ENCODE measurements around the gene DGKG.

The DGKG gene

GRCh38 chr3:186317478-186317877 lies 44.6 kb downstream of the DGKG start:
- H3K27me3 ChIP-seq (ENCODE audit: insufficient read depth, low read length) = no peaks in the 10 kb centered on the region
- H3K9me3 ChIP-seq (ENCODE audit: insufficient read depth, low read depth, low read length) = no peaks in the 10 kb centered on the region
- no peaks in the 10 kb centered on the region for H3K4me1 ChIP-seq (ENCODE audit: insufficient read depth, low read length)
- H3K9ac ChIP-seq (ENCODE audit: low read depth, low read length) = no peak overlapping the region
- H3K36me3 ChIP-seq (ENCODE audit: insufficient read depth, low read length) = no peaks in the 10 kb centered on the region
- no peak overlapping the region for H3K27ac ChIP-seq (ENCODE audit: low read depth, low read length)
- 86% methylated on average over 7 of the region's 7 CpGs for WGBS
- no peak overlapping the region for H3K4me3 ChIP-seq (ENCODE audit: low read length)

GRCh38 chr3:186316666-186317260 lies 45.3 kb downstream of the DGKG start:
- no peak overlapping the region for H3K27ac ChIP-seq (ENCODE audit: low read depth, low read length)
- H3K4me1 ChIP-seq (ENCODE audit: insufficient read depth, low read length) = no peaks in the 10 kb centered on the region
- H3K9ac ChIP-seq (ENCODE audit: low read depth, low read length) = no peak overlapping the region
- WGBS = 96% methylated on average over 6 of the region's 9 CpGs
- no peaks in the 10 kb centered on the region for H3K9me3 ChIP-seq (ENCODE audit: insufficient read depth, low read depth, low read length)
- no peak overlapping the region for H3K4me3 ChIP-seq (ENCODE audit: low read length)
- H3K27me3 ChIP-seq (ENCODE audit: insufficient read depth, low read length) = no peaks in the 10 kb centered on the region
- H3K36me3 ChIP-seq (ENCODE audit: insufficient read depth, low read length) = no peaks in the 10 kb centered on the region

DNA sequence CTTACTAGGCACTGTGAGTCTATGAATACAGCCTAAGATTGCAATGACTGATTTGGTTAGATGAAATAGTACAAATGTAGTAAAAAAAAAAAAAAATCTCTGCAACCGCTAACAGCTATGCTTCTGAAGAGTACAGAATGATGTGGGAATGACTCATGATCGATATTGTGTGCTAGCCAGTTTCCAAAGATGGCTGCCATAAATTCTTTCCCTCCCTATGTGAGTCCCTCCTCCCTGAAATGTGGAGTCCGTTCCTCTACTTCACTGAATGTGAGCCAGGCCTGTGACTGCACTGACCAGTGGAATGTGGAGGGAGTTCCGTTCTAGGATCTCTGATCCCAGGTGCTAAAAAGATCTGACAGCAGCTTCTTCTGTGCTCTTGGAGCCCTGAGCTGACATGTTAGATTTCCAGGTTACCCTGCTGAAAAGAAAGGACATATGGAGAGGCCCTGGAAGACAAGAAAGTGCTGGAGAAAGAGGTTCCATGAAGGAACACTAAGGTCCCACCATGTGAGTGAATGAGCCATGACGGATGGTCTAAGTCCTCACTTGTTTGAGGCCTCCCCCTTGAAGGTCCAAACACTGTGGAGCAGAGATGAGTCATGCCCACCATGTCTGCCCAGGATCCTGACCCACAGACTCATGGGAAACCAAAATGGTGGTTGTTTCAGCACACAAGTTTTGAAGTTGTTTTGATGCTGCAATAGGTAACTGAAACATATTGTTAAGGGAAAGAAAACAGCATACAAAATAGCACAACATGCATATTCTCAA lies 46.3 kb downstream of the DGKG start:
- H3K4me1 ChIP-seq (ENCODE audit: insufficient read depth, low read length) = no peaks in the 10 kb centered on the region
- no peak overlapping the region for H3K4me3 ChIP-seq (ENCODE audit: low read length)
- no peak overlapping the region for H3K9ac ChIP-seq (ENCODE audit: low read depth, low read length)
- H3K9me3 ChIP-seq (ENCODE audit: insufficient read depth, low read depth, low read length) = no peaks in the 10 kb centered on the region
- no peaks in the 10 kb centered on the region for H3K27me3 ChIP-seq (ENCODE audit: insufficient read depth, low read length)
- no peak overlapping the region for H3K27ac ChIP-seq (ENCODE audit: low read depth, low read length)
- H3K36me3 ChIP-seq (ENCODE audit: insufficient read depth, low read length) = no peaks in the 10 kb centered on the region
- WGBS = 96% methylated on average over 5 of the region's 5 CpGs

DNA sequence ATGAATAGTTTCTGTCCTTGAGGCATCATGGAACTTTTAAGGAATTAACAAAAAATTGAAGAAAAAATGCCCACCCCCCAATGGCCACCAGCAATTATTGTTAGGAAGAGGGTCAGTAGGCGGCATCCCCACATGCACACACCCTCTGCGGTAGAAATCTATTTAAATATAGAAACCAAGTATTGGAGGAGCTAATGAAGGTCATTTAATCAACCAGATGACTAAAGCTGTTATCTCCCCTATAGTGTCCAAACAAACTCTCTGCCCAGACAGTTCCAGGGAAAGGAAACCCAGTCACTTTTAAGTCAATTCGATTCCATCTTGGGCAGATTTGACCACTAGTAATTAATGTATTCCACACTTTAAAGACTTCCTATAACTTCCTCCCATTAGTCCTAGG lies 47.1 kb downstream of the DGKG start:
- Histone ChIP-seq H3K4me3 (ENCODE audit: low read length) (no peak overlapping the region), H3K27ac (ENCODE audit: low read depth, low read length) (no peak overlapping the region), H3K9me3 (ENCODE audit: insufficient read depth, low read depth, low read length) (no peaks in the 10 kb centered on the region), H3K4me1 (ENCODE audit: insufficient read depth, low read length) (no peaks in the 10 kb centered on the region), H3K36me3 (ENCODE audit: insufficient read depth, low read length) (no peaks in the 10 kb centered on the region), H3K27me3 (ENCODE audit: insufficient read depth, low read length) (no peaks in the 10 kb centered on the region), H3K9ac (ENCODE audit: low read depth, low read length) (no peak overlapping the region)
- WGBS = 85% methylated on average over 1 of the region's 3 CpGs

DNA sequence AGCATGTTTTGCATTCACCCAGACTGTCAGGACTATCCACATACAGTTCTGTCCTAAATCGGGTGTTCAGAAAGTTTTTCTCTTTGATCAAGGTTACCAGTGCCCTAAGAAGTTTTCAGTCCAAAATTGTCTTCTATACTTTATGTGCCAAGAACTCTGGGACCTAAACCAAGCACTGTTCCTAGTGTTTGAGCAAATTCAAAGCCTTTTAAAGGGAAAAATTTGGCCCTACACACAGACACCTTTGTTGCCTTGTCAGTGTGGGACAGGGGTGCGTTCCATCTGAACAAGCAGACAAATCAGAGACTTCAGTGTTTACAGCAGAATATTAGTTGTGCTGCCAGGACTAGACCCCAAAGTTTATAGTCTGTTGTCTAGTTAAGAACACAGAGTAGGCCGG lies 50.6 kb downstream of the DGKG start:
- whole genome bisulfite sequencing = 76% methylated on average over 3 of the region's 3 CpGs
- no peak overlapping the region for H3K9ac ChIP-seq (ENCODE audit: low read depth, low read length)
- H3K36me3 ChIP-seq (ENCODE audit: insufficient read depth, low read length) = no peaks in the 10 kb centered on the region
- no peak overlapping the region for H3K4me3 ChIP-seq (ENCODE audit: low read length)
- no peaks in the 10 kb centered on the region for H3K4me1 ChIP-seq (ENCODE audit: insufficient read depth, low read length)
- no peaks in the 10 kb centered on the region for H3K9me3 ChIP-seq (ENCODE audit: insufficient read depth, low read depth, low read length)
- no peaks in the 10 kb centered on the region for H3K27me3 ChIP-seq (ENCODE audit: insufficient read depth, low read length)
- H3K27ac ChIP-seq (ENCODE audit: low read depth, low read length) = no peak overlapping the region

DNA sequence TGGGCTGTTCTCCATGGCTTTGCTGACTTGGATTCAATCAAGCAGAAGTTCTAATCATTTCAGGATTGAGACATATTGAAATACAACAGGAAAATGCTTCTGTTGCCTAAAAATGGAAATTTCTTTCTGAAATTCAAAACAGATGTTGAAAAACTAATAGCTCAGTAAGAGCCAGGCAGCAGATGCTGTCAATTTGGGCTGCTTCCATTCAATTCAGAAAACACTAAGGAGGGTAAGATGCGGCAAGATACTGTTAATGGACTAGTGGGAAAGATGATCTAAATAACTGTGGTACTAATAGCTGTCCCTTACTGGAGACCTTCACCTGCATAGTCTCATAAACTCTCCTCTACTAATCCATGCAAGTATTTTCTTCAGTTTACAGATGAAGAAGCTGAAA lies 53.5 kb downstream of the DGKG start:
- H3K9me3 ChIP-seq (ENCODE audit: insufficient read depth, low read depth, low read length) = no peaks in the 10 kb centered on the region
- 100% methylated on average over 1 of the region's 1 CpG for WGBS
- peaks cover 16% of the 10 kb centered on the region; the same call in 1 of the 2 replicates for H3K4me1 ChIP-seq (ENCODE audit: insufficient read depth, low read length)
- H3K4me3 ChIP-seq (ENCODE audit: low read length) = no peak overlapping the region
- H3K27me3 ChIP-seq (ENCODE audit: insufficient read depth, low read length) = no peaks in the 10 kb centered on the region
- no peak overlapping the region for H3K9ac ChIP-seq (ENCODE audit: low read depth, low read length)
- H3K36me3 ChIP-seq (ENCODE audit: insufficient read depth, low read length) = no peaks in the 10 kb centered on the region
- H3K27ac ChIP-seq (ENCODE audit: low read depth, low read length) = no peak overlapping the region

GRCh38 chr3:186307594-186308221 lies 54.3 kb downstream of the DGKG start:
- WGBS = 86% methylated on average over 2 of the region's 3 CpGs
- H3K9me3 ChIP-seq (ENCODE audit: insufficient read depth, low read depth, low read length) = no peaks in the 10 kb centered on the region
- H3K36me3 ChIP-seq (ENCODE audit: insufficient read depth, low read length) = no peaks in the 10 kb centered on the region
- peaks cover 19% of the 10 kb centered on the region; the same call in 1 of the 2 replicates for H3K4me1 ChIP-seq (ENCODE audit: insufficient read depth, low read length)
- H3K4me3 ChIP-seq (ENCODE audit: low read length) = no peak overlapping the region
- no peaks in the 10 kb centered on the region for H3K27me3 ChIP-seq (ENCODE audit: insufficient read depth, low read length)
- H3K9ac ChIP-seq (ENCODE audit: low read depth, low read length) = no peak overlapping the region
- no peak overlapping the region for H3K27ac ChIP-seq (ENCODE audit: low read depth, low read length)

- H3K4me3 ChIP-seq (ENCODE audit: low read length) = no peak overlapping the region
- 86% methylated on average over 2 of the region's 2 CpGs for WGBS
- no peaks in the 10 kb centered on the region for H3K36me3 ChIP-seq (ENCODE audit: insufficient read depth, low read length)
- H3K9me3 ChIP-seq (ENCODE audit: insufficient read depth, low read depth, low read length) = no peaks in the 10 kb centered on the region
- peaks cover 19% of the 10 kb centered on the region; the same call in 1 of the 2 replicates for H3K4me1 ChIP-seq (ENCODE audit: insufficient read depth, low read length)
- H3K27me3 ChIP-seq (ENCODE audit: insufficient read depth, low read length) = no peaks in the 10 kb centered on the region
- no peak overlapping the region for H3K9ac ChIP-seq (ENCODE audit: low read depth, low read length)
- no peak overlapping the region for H3K27ac ChIP-seq (ENCODE audit: low read depth, low read length)
Observed at GRCh38 chr3:186305286-186305685, 56.7 kb downstream of the DGKG start.

DNA sequence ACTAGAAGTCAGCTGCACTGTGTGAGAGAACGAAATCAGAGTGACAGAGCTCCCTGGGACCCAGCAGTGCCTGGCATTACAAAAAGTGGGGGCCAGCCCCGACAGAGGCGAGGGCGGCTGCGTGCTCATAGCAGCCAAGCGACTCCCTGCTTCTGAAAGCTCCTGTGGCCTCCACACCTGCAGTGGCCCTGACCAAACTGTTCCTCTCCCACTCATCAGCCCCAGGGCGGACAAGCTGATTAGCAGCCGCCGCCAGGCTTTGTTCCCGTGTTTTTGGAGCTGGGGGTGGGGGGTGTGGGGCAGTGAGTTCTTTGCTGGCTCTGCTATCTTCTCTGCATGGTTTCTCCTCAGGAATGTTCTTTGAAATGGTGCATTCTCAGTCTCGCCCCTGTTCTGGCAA lies 58.1 kb downstream of the DGKG start:
- Histone ChIP-seq H3K27me3 (ENCODE audit: insufficient read depth, low read length) (no peaks in the 10 kb centered on the region), H3K27ac (ENCODE audit: low read depth, low read length) (peak overlapping the region; percentile 18; the same call in 1 of the 2 replicates), H3K9me3 (ENCODE audit: insufficient read depth, low read depth, low read length) (no peaks in the 10 kb centered on the region), H3K36me3 (ENCODE audit: insufficient read depth, low read length) (no peaks in the 10 kb centered on the region), H3K9ac (ENCODE audit: low read depth, low read length) (no peak overlapping the region), H3K4me1 (ENCODE audit: insufficient read depth, low read length) (peaks cover 19% of the 10 kb centered on the region; the same call in 1 of the 2 replicates), H3K4me3 (ENCODE audit: low read length) (no peak overlapping the region)
- WGBS = 16% methylated on average over 11 of the region's 11 CpGs

DNA sequence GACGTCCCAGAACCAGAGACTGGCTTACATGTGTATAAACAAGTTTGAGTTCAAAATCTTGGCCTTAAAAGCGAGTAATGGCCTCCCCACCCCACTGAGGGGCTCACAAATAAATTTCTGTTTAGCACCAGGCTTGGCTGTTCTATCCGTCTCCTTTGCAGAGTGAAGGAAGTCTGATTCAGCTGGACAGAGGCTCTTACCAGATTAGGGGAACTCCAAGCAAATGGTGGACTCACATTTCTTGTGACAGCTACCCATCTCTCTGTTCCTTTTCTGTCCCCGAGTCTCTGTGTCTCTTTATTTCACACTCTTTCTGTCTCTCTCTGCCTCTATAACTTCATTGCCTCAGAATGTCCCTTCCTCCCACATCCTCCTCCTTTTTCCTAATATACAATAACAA lies 62.7 kb downstream of the DGKG start:
- Histone ChIP-seq H3K27me3 (ENCODE audit: insufficient read depth, low read length) (no peaks in the 10 kb centered on the region), H3K4me1 (ENCODE audit: insufficient read depth, low read length) (peaks cover 10% of the 10 kb centered on the region; the same call in 1 of the 2 replicates), H3K9ac (ENCODE audit: low read depth, low read length) (no peak overlapping the region), H3K9me3 (ENCODE audit: insufficient read depth, low read depth, low read length) (no peaks in the 10 kb centered on the region), H3K27ac (ENCODE audit: low read depth, low read length) (no peak overlapping the region), H3K36me3 (ENCODE audit: insufficient read depth, low read length) (no peaks in the 10 kb centered on the region), H3K4me3 (ENCODE audit: low read length) (no peak overlapping the region)
- WGBS = 87% methylated on average over 4 of the region's 4 CpGs

DNA sequence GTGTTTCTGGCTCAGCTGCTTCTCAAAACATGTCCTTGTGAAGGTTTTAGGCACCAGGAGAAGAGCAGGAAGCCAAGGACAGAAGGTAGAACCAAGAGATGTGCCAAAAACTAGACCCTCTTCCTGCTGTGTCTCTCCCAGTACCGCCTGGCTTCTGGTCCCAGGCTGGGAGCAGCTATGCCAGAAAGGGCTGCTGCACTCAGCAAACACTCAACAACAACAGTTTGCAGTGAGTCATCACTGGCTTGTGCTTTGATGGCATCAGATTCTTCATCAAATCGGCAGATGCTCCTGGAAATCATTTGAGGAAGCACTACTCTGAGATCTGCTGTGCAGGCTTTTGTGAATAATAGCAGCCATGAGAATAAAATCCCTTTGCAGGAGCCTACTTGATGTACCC lies 63.2 kb downstream of the DGKG start:
- Histone ChIP-seq H3K27ac (ENCODE audit: low read depth, low read length) (no peak overlapping the region), H3K36me3 (ENCODE audit: insufficient read depth, low read length) (no peaks in the 10 kb centered on the region)
- 74% methylated on average over 2 of the region's 2 CpGs for WGBS

More for the DNA sequence above, 63.2 kb downstream of the DGKG start:
- Histone ChIP-seq H3K9me3 (ENCODE audit: insufficient read depth, low read depth, low read length) (no peaks in the 10 kb centered on the region), H3K4me1 (ENCODE audit: insufficient read depth, low read length) (peaks cover 6% of the 10 kb centered on the region; the same call in 1 of the 2 replicates), H3K27me3 (ENCODE audit: insufficient read depth, low read length) (no peaks in the 10 kb centered on the region), H3K9ac (ENCODE audit: low read depth, low read length) (no peak overlapping the region), H3K4me3 (ENCODE audit: low read length) (no peak overlapping the region)

All from HUES64 (cell line).